GM21515 (cell line): ENCODE results near the gene TNNI3.

ENCODE experiments used
- ATAC-seq: cut with Tn5 transposase; IDR thresholded peaks from one replicate; pipeline ENCODE4 v1.9.1; 2021; ENCODE audit not compliant: unreplicated experiment

The TNNI3 gene

DNA sequence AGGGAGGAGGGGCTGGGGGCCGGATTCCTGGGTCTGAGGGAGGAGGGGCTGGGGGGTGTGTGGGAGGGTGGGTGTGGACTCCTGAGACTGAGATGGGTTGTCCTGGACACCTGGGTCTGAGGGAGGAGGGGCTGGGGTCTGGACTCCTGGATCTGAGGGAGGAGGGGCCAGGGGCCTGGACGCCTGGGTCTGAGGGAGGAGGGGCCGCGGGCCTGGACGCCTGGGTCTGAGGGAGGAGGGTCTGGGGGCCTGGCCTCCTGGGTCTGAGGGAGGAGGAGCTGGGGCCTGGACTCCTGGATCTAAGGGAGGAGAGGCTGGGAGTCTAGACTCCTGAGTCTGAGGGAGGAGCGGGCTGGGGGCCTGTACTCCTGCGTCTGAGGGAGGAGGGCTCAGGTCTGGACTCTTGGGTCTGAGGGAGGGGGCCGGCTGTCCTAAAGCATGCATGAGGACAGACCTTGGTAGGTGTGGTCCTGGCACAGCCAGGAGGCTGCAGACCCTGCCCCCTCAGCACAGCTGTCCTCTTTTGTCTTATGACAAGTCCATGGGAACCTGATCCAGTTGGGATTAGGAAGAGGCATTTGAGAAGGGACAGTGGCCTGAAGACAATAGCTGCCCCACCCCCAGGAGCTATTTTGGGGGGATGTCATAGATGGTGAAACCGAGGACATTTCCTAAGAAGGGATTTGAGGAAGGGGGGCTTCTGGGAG lies 9.8 kb downstream of the TNNI3 start:
- no peak for ATAC-seq

DNA sequence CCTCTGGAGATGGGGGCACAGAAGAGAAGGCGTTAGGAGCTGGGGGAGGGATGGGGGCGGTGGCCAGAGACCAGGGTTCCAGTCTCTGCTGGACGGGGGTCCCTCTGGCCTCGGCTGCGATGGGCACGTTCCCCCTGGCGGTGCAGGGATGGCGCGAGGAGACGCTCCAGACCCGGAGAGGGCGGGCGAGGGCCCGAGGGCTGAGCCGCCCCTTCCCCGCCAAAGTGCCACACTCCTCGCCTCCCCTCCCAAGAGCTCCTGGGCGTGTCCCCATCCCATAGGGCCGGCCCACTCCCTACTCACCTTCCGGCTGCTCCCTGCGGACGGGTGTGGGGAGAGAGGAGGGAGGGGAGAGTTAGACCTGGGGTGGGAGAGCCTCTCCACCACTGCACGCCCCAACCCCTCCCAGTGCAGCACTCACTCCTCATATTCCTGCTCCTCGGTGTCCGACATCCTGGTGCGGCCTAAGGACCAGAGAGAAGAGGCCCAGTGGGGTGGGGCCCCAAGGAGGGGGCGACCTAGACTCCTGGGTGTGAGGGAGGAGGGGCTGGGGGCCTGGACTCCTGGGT lies 10.7 kb downstream of the TNNI3 start:
- no peak for ATAC-seq

DNA sequence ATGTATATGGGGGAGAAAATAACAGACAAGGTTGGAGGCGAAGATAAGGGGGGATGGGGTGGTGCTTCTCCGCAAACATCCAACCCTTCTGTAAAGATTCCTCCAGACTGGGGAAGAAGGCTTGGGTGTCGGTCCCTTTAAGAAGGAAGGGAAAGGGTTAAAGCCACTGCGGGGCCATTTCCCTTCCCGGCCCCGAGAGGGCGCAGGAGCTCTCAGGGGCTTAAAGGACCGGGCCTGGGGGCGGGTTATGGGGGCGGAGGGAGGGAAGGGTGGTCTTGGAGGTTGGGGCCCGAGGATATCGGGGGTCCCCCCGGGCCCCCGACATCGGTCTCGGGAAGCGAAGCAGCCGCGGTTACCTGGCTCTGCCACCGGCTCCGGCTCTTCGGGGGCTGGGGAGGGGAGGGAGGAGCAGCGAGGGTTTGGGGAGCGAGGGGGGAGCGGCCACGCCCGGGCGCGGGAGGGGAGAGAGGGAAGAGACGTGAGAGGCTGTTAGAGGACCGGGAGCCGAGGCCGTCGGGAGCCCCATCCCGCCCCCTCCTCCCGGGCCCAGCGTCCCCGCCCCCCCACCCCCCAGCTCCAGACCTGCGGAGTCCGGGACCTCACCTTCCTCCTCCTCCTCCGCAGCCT lies 11.3 kb downstream of the TNNI3 start:
- no peak for ATAC-seq

GRCh38 chr19:55145232-55145631 lies 12.3 kb downstream of the TNNI3 start:
- ATAC-seq, result no peak

- no peak for ATAC-seq
Measured at GRCh38 chr19:55141696-55142095, 15.8 kb downstream of the TNNI3 start.

DNA sequence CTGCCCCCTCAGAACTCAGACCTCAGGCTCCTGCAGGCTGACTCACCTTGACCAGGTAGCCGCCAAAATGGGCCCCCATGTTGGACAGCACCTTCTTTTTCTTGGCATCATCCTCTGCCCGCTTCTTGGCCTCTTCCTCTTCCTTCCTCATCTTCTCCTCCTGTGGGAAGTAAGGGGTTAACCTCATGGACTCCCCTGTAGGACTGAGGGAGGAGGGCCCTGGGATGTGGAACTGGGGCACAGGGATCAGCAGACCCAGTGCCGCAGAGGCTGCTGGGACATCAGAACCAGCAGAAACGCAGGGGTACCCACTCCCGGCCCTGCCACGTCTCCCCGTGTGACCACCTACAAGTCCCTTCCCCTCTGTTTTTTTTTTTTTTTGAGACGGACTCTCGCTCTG lies 19.6 kb downstream of the TNNI3 start:
- ATAC-seq, result no peak

- ATAC-seq, result no peak
Measured at GRCh38 chr19:55136399-55137102, 21.0 kb downstream of the TNNI3 start.

- no peak for ATAC-seq
Measured at GRCh38 chr19:55134736-55135135, 22.8 kb downstream of the TNNI3 start.

DNA sequence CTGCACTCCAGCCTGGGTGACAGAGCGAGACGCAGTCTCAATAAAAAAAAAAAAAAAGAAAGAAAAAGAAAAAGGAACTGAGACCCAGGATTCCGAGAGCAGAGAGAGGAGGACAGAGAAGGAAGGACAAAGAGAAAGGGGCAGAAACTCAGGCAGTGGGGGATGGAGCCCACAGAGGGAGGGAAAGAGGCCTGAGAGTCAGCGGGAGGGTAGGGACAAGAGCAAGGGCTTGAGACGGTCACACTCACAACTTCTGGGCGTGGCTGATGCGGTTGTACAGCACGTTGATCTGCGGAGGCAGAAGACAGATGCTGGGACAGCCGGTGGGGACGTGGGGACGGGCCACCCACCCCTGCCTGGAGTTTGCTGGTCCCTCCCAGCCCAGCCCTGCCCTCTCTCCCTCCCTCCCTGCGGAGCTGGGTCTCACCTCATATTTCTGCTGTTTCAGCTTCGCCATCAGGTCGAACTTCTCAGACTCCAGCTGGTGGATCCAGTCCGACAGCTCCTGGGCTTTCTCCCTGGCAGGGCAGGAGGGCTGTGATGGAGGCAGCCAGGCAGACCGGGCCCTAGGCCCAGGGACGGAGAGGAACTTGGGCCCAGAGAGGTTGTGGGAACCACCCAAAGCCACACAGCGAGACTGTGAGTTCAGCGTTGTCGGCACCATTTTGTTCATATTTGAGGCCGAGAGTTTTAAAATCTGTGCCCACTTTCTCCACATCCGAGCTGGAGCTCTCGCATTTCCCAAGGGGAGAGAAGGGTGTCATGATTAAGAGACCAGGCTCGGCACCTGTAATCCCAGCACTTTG lies 23.7 kb downstream of the TNNI3 start:
- ATAC-seq, result no peak

DNA sequence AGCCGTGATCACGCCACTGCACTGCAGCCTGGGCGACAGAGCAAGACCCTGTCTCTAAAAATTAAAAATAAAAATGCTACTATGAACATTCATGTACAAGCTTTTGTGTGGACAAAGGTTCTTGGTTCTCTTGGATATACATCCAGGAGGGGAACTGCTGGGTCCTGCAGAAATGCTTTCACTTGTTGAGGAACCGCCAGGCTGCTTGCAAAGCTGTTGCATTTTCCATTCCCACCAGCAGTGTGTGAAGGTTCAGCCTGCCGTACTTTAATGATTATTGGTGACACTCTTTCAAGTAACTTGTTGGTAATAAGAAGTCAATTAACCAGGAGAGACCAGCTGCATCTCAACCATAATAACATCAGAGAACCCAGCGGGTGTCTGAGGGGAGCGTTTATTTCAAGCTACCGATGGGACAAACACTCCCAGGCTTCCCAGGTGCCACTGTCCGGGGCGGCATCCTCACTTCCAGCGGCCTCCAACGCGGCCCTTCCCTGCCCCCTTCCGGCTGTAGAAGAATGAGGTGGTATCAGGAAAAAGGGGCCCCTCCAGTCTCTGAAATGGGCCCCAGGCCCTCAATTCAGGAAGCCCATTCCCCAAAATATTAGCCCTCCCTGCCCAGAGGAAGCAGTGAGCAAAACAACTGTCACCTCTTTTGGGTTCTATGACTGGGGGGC lies 24.9 kb downstream of the TNNI3 start:
- no peak for ATAC-seq

DNA sequence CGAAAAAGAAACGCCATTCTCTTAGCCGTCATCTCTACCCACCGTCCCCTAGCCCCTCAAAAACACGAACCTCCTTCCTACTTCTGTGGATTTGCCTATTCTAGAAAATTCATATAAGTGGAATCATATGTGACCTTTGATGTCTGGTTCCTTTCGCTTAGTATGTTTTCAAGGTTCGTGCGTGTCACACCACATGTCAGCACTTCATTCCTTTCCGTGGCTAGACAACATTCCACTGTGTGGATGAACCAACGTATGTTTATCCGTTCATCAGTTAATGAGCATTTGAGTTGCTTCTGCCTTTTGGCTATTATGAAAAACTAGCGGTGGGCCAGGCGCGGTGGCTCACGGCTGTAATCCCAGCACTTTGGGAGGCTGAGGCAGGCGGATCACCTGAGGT lies 26.1 kb downstream of the TNNI3 start:
- no peak for ATAC-seq

GRCh38 chr19:55119053-55119452 lies 38.5 kb downstream of the TNNI3 start:
- ATAC-seq, result no peak

GRCh38 chr19:55118401-55118991 lies 39.0 kb downstream of the TNNI3 start:
- ATAC-seq, result no peak

DNA sequence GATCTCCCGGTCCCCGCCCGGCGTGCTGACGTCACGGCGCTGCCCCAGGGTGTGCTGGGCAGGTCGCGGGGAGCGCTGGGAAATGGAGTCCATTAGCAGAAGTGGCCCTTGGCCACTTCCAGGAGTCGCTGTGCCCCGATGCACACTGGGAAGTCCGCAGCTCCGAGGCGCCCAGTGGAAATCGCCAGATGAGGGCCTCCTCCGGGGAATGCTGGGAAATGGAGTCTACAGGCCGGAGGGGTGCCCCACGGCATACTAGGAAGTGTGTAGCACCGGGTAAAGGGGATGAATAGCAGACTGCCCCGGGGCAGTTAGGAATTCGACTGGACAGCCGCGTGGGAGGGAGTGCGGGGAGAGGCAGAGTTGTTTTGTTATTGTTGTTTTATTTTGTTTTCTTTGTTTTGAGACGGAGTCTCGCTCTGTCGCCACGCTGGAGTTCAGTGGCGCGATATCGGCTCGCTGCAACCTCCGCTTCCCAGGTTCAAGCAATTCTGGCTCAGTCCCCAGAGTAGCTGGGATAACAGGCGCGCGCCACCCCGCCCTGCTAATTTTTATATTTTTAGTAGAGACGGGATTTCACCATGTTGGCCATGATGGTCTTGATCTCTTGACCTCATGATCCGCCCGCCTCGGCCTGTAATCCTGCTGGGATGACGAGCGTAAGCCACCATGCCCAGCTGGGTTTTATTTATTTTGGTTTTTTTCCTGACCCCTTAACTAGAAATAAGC lies 39.7 kb downstream of the TNNI3 start:
- peak; percentile 74 for ATAC-seq

DNA sequence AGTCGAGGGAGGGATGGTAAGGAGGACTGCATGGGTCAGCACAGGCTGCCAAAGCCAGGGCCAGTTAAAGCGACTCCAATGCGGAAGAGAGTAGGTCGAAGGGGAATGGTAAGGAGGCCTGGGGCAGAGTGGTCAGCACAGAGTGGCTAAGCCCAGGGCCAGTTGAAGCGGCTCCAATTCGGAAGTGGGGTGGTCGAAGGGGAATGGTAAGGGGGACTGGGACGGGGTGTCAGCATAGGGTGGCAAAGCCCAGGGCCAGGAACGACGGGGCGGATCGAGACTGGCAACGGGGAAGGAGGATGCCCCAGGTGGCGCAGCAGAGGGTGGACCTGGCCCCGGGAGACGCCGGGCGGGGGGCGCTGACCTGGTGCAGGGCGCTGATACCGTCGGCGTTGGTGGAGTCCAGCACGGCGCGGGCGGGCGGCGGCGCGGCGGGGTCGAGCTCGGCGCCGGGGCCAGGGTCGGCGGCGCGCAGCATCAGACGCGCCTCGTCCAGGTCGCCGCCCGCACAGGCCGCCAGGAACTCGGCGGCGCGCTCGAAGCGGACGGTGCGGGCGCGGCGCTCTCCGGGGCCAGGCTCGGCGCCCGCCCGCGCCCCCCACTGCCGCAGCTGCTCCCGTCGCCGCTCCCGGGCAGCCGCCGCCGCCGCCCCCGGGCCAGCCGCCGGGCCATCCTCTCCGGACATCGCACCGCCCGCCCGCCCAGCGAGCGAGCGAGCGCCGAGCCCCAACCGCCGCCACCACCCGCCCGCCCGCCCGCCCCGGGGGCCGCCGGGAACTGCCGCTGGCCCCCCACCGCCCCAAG lies 40.5 kb downstream of the TNNI3 start, which contains the start of gene PPP1R12C:
PPP1R12C (minus strand) TSS at position 779 of the 804 bp plus-strand sequence; CDS start at position 685, 94 bp downstream.
- ATAC-seq, result peak; percentile 14

- ATAC-seq, result no peak
Measured at GRCh38 chr19:55116232-55116858, 41.2 kb downstream of the TNNI3 start.

DNA sequence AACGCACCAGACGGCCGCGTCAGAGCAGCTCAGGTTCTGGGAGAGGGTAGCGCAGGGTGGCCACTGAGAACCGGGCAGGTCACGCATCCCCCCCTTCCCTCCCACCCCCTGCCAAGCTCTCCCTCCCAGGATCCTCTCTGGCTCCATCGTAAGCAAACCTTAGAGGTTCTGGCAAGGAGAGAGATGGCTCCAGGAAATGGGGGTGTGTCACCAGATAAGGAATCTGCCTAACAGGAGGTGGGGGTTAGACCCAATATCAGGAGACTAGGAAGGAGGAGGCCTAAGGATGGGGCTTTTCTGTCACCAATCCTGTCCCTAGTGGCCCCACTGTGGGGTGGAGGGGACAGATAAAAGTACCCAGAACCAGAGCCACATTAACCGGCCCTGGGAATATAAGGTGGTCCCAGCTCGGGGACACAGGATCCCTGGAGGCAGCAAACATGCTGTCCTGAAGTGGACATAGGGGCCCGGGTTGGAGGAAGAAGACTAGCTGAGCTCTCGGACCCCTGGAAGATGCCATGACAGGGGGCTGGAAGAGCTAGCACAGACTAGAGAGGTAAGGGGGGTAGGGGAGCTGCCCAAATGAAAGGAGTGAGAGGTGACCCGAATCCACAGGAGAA lies 42.0 kb downstream of the TNNI3 start:
- ATAC-seq, result no peak
